ENCODE measurements around the gene CCNH.

Gene CCNH

DNA sequence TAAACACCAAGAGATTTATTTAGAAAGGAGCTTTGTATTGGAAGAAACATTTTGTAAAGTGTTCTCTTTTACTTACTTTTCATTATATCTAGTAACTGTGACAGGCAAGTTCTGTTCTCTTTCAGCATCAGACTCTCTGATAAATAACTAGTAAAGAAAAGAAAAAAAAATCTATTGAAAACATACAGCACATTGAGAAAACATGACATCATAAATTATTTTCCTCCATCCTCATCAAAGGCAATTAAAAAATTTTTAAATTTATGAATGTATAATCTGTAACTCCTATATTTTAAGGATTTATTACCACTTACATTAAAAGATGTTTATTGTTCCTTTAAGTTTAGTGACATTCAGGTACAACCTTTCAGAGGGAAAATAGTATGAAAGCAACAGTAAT, 11.1 kb downstream of the CCNH start:
- no peak for DNase-seq

DNA sequence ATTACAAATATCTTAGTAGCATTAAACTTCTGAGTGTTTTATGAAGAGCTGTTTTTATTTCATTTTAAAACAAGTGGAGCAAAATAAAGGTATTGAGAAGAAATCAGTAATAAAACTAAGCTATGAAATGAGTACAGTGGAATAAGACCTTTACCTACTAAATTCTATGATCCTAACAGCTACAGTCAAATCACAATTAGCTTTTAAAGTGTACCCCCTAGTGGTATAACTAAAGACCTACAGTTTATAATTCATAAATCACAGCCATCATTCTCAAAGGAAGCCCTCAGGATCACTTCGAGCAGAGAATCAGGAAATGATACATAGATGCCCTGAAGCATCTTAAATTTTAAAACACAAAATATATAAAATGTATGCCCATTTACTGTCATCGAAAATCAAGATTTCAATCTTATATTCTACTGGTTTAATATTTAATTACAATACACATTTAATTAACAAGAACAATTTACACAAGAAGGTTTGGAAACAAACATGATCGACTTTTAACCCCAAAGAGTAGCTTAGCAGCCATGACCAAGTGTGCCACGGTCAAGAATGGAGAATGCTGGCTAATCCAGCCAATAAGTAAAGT, 12.3 kb downstream of the CCNH start:
- peak; percentile 20 to 54 for DNase-seq

DNA sequence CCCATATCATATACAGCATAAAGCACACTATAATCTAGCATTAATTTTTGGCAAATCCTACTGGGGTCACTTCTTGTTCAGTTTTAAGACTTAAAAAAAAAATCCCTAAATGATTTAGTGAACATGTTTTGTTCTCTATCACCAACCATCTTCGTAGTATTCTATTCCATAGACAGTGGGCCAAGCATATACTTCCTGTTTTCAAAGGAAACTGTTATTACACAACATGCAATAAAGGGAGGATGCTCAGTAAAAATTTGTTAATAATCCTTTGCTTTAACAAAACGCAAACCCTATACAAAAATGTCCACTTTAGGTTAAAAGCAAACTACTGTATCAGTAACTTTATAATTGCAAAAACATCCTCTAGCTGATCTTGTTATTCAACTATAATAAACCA, 13.0 kb downstream of the CCNH start:
- peak; percentile 53 for DNase-seq

DNA sequence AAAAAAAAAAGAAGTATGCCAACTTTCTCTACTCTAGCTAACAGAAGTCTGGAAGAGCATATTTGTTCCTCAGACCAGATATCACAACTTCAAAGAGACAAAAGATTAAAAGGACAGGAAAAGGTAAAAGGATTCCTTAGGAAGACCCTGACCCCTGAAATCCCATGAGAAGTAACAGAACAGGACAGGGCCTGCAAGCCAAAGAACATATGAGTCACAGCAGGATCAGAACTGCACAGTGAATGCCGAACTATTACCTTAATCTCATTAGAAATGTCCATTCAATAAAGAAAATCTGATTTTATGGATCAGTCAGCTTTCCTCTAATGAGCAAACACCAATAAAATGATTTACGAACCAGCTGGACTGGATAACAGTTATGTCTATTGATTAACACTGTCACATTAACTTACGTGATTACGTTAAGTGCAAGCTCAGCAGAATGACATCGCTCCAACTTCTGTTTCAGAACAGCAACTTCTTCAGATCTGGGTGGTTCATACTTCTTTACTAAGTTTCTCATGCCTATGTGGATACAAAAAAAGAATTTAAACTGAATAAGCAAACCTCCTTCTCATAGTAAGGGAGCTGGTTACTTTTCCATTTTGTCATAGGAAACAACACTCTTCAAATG, 13.6 kb downstream of the CCNH start:
- no peak for DNase-seq

DNA sequence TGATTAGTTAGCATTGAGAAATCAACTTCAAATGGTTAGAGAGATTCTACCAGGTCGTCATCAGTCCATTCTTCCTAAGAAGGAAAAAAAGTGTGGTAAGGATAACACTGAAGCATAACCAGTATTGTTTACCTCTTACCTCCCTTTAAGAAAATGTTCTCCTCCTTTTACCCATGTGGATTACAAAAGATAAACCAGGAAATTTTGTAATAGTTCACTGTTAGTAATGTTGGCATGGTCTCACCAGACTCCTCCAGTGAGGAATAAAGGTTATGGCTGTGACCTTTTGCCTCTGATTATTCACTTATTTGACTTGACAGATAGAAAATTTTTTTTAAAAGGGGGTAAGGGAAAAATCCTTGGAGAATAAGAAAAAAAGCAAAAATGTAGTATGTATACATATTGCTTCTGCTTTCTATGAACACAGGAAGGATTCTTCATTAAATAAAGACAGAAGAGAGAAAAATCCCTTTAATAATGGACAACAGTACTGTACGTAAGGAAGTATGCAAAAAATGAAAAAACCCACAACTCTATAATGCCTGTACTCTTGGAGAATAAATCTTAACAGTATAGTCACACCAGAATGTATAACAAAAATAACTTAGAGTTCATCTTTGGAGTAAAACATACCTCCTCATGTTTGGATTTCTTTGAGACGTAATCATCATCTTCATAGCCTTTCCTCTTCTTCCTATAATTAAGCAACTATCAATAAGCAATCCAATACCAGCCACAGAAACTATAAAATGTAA, 18.1 kb downstream of the CCNH start:
- peak; percentile 22 to 29 for DNase-seq

DNA sequence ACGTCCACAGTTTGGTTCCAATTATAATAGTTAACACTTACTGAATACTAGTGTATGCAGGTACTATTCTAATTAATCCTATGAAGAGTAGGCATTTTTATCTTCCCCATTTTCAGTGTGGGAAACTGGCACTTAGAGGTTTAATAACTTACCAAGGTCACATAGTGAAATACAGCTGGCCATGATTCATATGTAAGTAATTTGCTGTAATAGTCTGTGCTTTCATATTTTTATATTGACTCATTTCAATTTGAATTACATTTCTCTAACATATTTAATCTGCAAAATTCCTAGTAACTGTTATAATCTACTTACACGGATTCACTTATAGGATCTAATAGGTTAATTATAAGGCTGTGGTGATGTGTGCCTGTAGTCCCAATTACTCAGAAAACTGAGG, 19.4 kb downstream of the CCNH start:
- DNase-seq = no peak

DNA sequence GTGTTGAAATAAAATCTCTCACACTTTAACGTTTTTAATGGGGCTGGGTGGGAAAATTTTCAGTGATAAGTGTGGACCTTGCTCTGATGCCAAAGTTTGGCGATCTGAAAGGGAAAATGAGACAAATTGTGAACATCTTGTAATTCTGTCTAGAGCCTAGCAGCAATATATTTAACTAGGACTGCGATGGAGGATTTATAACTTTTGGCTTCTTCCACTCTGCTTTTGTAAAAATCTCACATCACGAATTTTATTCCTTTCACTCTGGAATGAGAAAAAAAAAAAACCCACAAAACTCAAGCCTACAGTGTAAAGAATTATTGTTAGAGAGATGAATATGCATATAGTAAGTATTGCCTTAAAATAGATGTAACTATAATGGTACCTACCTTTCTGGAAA, 19.9 kb downstream of the CCNH start:
- DNase-seq = no peak

DNA sequence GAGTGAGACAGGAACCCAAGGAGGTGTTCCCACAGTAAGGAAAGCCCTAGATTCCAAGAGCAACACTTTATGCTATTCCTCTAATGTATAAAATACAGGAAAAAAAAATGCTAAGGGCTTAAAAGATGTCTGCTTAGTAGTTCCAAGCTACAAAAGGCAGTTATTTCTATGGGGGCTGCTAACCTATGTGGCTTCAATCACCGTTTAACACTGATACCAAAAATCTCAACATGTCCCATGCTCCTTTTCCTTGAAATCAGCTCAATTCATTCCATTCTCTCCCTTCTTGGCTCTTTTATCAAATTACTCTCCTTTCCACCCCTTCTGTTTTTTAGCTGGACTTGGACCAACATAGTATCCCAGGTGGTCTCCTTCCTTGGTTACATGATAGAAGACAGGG, 20.6 kb downstream of the CCNH start:
- no peak for DNase-seq

DNA sequence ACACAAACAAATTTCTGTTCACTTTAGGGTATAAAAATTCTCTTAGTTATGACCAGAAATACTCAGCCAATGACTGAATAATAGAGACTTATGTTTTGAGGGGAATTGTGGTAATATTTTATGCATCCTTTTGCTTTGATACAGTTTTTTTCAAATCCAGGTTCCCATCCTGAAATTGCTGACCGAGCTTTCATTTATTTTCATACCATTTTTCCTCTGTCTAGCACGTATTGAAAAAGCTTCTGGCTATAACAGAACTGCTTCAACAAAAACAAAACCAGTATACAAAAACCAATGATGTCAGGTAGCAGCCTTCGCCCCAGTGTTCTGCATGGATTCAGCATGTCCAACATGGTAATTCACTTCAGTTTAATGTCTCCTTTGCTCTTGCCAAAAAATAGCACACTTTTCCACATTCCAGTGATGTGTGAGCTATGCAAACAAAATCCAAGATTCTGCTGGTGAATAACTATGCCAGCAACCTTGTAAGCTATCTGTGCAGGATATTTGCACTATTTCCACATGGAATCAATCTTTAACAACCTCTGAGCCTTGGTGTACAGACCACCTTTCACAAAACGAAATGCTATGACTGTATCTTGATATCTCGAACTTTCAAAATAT, 22.0 kb downstream of the CCNH start:
- DNase-seq = no peak

DNA sequence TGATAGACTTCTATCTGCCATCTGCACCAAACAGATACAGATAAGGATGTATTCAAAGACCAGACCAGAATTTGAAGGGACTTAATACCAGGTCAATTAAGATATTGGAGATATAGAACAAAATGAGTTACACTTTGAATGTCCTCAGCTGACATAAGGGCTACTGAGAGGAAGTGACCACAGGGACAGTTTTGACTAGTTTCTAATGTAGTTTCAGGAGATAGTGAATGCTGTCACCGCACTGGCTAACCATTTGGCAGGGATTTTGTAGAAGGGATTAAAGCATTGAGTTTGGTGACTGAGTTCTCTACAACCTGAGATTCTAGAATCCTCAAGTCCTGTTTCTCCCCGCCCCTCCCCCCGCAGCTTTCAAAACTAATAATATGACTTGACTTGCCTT, 22.7 kb downstream of the CCNH start:
- DNase-seq = no peak

DNA sequence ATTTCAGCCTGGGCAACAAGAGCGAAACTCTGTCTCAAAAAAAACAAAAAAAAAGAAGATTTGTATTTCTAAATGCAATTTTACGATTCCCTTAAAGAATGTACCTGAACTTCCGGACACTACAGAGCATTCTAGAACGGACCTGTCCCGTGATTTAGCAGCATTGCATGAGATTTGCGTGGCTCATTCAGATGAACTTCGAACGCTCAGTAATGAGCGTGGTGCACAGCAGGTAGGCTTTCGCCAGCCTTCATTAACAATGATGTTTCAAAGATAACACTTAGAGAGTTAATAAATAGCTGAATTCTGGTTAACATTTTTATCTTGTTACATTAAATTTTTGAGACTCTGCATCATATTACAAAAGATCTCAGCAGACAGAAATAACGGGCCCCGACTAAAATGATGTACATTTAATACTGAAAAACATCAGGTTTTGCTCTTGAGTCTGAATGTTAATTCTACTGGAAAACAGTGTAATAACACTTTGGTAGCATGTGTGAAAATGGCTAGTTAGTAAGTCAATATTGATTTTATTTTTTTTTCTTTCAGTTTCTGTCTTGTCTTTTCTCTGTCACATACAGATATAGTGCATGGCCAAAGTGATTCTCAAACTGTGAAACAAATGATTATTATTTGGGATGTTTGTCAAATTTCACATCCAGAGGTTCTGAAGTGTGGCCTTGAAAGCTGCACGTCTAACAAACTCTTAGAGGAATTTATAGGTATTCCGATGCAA, 23.3 kb downstream of the CCNH start:
- DNase-seq = no peak

DNA sequence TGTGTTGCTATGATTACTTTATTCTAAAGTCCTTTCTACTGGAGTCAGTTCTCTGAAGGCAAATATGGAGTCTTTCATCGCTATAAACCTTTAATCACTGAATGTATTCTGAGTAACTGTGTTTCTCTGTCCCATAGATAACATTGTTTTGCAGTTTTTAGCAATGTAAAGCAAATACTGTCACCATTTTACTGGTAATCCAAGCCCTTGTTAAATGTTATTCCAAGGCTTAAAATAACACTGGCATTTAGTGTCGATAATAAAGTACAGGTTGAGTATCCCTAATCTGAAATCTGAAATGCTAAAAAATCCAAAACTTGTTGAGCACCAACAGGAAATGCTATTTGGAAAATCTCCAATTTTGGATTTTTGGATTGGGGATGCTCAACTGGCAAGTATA, 24.6 kb downstream of the CCNH start:
- no peak for DNase-seq

DNA sequence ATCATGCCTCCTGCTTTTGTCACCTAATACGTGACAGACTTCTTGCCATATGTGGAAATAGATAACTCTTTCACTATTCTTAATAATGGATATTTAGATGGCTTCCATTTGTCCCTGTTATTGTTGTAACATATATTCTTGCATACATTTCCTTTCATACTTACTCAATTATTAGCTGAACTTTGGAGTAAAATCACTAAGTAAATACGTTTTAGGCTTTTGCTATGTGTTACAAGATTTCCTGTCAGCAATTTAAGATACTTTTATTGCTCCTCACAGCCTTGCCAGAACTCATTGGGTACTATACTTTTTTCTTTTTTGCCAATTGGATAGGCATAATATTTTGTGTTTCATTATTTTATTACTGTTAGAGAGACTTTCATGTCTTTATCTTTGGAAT, 26.9 kb downstream of the CCNH start:
- DNase-seq = no peak

DNA sequence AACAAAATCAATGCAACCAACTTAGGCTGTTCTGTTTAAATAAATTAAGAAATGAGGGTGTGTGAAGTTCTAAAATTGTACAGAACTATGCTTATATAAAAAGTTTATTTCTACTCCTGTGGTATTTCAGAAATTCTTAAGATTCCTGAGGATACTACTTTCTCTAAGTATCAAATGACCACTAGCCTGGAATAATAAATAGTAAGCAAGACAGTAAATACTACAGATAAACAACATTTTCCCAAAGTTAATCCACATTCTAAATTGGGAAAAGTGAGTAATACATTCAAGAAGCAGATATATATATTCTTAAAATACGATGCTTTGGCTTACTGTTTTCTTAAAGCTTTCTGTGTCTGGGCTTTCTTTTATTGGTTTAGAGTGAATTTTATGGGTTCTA, 29.5 kb downstream of the CCNH start:
- no peak for DNase-seq

DNA sequence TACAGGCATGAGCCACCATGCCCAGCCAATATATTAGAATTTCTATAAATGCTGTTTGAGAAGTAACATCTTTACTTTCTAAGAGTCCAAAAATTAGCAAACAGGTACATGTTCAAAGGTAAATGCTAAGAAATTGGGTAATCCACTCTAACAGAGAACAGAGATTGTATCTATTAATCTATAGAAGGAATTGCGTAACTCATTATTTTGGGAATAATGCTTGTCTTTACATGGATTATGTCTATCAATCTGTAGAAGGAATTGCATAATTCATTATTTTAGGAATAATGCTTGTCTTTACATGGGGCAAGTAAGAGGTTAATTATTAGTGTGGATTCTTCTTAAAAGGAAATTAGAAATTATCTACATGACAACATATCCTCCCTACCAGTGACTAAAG, 30.5 kb downstream of the CCNH start:
- no peak for DNase-seq

DNA sequence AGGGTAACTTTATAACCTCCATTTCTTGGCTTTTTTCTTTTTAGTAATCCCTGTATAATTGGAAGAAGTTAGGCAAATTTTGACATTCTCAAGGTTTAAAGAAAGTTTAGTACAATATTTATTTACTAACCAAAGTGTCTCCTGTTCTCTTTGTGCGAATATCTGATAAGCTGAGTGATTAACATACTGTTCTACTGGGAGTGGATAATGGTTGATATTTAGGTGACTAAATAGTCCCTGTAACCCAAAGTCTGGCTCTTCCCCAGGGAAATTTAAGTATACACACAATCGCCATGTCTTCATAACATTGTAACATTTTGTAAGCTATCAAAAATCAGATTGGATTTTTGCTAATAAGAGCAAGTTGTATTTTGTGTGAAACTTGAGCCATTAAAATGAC, 40.0 kb downstream of the CCNH start:
- no peak for DNase-seq

DNA sequence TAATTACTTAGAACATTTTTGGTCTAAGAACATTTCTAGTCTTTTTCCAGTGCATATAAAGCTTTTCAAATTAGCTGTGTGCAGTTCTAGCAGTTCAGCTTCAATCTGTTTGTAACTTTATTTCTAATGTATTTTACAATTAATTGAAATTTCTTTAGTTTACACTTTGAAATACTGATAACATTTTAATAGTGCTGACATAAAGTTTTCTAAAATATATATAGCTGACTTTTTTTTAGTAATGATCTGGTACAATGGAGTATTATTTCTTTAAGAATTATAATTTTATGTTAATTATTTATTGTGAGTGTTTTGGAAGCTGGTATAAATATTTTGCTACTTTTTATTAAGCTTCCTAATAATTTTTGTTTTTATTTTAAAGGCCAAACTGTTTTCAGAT, 43.3 kb downstream of the CCNH start:
- no peak for DNase-seq

DNA sequence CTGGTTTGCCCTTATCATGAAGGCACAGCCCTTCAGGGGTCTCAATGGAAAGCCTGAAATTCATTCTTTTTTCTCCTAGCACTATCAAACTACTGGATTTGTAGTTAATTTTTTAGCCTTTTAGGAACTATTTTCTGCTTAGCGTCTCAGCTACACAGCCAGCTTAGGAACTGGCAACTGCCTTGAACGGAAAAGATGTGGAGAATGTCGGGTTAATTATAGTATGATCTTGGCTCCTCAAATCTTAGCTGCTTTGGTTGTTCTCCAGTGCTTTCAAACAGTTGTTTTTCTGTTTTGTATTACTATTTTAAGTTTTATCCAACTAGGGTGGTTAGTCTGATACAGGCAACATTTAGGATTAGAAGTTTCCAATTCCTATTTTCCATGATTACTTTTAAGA, 44.1 kb downstream of the CCNH start:
- DNase-seq = no peak

DNA sequence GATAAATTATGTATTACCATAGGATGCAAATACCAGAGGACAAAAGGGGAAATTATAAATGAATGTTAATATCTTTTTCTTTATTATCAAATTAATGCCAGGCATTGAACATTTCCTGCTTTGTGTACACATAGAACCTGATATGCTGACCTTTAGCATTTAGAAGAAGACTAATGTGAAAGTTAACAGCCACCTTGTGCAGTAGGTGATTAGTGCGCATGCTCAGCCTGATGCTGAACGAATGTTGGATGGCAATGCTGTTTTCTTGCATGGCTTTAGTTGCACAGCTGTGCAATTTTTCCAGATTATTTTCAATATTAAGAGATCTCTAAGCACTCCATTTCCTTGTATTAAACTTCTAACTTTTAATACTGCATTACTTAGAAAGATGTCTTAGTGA, 45.5 kb downstream of the CCNH start:
- DNase-seq = no peak

DNA sequence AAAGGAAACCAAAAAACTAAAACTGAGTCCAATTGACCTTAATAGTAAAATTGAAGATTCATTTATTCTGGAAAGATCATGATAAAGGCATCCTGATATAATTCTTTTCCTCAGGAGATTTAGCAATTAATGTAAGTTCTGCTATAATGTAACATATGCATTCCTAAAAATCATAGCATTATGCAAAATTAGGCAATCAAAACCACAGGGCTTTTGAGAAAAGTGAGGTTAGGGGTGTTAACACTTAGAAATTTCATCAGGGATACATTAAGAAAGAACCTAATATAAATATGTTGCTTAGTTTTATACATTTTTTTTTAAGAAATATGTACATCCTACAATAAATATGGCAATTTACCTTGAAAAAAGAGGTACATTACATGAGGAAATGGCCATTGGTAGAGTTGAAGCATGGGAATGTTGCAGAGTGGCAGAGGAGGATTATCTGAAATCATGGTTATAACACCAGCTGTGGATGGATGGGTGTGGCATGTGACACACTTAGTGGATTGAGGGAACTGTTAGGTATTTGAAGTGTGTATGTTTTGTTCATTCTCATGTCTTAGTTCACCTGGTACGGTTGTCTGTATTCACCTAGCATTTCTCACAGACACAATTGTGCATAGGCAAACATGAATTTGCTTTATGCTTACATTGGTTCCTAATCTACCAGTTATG, 51.1 kb downstream of the CCNH start:
- peak; percentile 9 to 44 for DNase-seq

DNA sequence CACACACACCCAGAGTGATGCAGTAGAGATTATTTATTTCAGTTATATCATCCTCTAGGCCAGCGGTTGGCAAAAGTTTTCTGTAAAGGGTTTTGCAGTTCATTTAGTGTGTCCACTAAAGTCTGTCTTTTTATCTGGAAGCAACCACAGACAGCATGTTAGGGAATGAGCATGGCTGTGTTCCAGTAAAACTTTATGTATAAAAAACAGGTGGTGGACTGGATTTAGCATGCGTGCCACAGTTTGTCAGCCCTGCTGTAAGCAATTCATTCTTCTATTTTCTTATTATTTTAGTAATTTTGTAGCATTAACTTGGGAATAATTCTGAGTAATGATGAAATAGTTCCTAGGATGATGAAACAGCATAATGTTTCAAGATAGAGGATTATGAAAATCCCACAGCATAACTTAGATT, 51.7 kb downstream of the CCNH start:
- DNase-seq = no peak

DNA sequence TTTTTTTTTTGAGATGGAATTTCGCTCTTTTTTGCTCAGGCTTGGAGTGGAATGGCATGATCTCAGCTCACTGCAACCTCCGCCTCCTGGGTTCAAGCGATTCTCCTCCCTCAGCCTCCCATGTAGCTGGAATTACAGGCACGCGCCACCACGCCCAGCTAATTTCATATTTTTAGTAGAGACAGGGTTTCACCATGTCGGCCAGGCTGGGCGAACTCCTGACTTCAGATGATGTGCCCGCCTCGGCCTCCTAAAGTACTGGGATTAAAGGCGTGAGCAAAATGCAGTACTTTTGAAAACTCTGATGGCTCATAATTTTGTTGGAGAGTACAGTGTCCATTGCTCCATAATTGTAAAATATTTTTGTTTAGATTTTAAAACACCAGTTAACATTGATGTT, 52.6 kb downstream of the CCNH start:
- no peak for DNase-seq

DNA sequence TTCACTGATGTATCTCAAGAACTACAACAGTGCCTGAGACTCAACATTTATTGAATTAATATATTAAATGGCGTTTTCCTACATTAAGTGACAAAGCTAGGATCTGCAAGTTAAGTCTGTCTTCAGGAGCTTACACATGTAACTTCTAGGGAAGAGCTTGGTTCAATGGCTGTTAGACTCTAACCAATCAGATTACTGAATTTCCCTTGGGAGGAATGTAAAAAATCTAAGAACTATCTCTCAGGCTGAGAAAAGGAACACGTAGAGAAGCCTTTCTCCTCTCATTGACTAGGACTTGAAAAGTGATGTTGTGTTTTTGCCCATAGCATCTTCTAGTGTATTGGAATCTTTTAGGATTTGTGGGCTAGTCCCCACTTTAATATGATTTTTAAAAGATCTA, 53.6 kb downstream of the CCNH start:
- no peak for DNase-seq

Data from inflammatory macrophage treated with lipopolysaccharide for 1 hour (primary cell).